Measurements from ENCODE around the gene HYCC1.
"Not testable (repeated sequence)": the region's sequence is repeated elsewhere in the genome, so short reads cannot be mapped to it uniquely, and the experiment has no call there.

The HYCC1 gene

DNA sequence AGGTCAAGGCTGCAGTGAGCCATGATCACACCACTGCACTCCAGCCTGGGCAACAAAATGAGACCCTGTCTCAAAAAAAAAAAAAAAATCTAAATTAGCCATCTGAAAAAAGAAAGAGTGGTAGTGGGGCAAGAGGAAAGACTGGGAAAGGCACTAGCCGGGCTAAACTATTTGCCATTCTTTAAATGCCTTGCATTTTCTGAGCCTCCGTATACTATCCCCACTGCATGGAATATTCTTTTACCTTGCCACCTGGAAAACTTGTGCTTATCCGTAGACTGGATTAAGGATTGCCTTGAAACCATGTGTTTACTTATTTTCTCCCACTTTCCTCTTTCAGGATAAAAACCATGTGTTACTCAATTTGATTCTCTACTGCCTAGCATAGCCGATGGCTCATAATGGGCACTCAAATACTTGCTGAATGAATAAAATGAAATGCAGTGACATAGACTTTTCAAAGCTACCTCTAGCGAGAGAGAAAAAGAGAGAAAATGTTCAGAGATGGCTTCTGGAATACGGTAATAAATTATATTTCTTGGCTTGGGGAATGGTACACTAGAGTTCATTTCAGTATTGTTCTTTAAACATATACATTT, 30.6 kb downstream of the HYCC1 start:
- no peak for DNase-seq (ENCODE audit: low spot score)

DNA sequence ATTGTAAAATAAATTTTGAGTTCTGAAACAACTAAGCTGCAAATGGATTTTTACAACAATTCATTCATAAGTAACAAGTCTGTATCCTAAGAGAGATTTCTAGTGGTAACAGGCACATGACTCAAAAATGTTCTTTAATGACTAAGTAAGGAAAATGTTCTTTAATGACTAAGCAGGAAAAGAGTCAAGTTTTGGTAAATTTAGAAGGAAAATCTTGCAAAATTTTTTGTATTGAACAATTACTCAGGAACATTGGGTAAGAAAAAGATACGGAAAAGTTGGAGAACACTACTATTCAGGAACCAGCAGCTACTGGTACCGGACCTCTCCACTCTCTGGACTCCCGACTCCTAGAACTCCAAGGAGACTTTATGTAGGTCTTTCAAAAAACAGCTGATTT, 33.5 kb downstream of the HYCC1 start:
- DNase-seq (ENCODE audit: low spot score) = peak; percentile 11

DNA sequence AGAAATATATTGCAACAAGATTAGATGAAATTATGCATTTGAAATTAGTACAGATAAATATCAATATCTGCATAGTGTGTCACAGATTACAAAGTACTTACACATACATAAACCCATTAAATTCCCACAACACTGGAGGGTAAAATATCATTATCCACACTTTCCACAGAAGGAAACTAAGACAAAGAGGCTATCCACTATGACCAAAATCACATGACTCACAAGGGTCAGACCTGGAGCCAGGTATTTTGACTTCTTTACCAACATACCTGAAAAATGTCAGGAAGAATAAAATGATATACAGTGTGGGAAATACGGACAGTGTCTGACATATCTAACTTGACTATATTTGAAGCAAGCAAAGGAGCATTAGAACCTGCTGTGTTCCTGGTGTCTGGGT, 34.1 kb downstream of the HYCC1 start:
- DNase-seq (ENCODE audit: low spot score) = no peak

DNA sequence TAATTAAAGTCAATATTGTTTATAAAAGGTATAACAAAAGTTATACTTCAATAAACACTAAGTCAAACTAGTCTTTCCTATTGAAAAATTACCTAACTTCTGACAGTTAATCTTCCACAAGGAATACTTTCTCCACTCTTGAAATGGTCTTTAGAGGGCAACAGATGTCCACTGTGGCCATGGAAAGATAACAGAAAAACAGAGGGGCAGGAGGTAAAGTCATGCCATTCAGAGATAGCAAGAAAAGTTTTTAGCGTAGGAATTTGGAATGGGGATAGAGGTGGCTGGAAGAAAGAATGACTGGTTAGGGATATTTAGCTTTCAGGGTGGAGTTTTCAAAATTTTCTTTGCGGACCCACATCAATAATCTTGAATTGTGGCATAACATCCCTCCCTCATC, 34.7 kb downstream of the HYCC1 start:
- DNase-seq (ENCODE audit: low spot score) = no peak

DNA sequence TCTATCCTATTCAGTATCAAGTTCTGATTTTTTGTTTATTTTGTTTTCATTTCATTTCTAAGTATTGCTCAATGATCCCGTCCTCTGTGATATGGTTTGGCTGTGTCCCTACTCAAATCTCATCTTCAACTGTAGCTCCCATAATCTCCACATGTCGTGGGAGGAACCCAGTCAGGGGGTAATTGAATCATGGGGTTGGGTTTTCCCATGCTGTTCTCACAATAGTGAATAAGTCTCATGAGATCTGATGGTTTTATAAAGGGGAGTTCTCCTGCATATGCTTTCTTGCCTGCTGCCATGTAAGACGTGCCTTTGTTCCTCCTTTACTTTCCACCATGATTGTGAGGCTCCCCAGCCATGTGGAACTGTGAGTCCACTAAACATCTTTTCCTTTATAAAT, 39.3 kb downstream of the HYCC1 start:
- not testable (repeated sequence) for DNase-seq (ENCODE audit: low spot score)

DNA sequence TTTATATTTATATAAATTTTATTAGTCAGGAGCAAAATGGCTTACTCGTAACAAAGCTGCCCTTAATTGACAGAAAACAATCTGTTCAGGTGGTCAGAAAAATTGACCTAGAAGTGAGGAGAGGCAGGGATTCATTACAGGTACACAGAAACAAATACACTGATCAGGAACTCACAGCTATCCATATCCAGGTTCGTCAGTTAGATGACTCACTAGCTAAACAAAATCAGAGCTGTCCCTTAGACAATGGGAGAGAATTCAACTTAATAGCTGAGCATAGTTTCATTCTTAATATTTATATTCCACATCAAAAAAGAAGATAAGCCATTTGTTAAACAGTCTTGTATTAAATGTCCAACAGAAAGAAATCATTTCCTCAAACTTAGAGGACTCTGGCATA, 41.7 kb downstream of the HYCC1 start:
- DNase-seq (ENCODE audit: low spot score) = no peak

DNA sequence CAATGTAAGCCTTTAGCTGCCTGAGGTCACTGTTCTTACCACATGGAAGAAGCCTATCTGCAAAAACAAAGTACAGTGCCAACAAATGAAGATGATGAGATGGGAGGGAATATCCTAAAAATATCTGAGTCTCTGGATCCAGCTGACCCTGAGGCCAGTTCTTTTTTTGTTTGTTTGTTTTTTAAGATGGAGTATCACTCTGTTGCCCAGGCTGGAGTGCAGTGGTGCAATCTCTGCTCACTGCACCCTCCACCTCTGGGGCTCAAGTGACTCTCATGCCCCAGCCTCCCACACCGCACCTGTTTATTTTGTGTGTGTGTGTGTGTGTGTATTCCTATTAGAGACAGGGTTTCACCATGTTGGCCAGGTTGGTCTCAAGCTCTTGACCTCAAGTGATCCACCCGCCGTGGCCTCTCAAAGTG, 44.9 kb downstream of the HYCC1 start:
- DNase-seq (ENCODE audit: low spot score) = no peak

All from hepatic stellate cell (primary cell).